GM10248 (cell line): ENCODE measurements around the gene CD96.

ENCODE experiments used
- CTCF ChIA-PET: fragments of 300-600 bp; sonication (Branson Sonifier 250); formaldehyde crosslinking; extraction: SDS; loops from one replicate; lab custom pipeline; 2021; ENCODE audit warnings: antibody characterized with exemption; lab: Yijun Ruan, JAX
- POLR2A ChIA-PET: fragments of 350-650 bp; sonication (Branson Sonifier 250); formaldehyde crosslinking; extraction: SDS; loops from one replicate; lab custom pipeline; 2020; ENCODE audit warnings: antibody characterized with exemption; lab: Yijun Ruan, JAX
- DNase-seq: peaks from one replicate; pipeline ENCODE4 v3.0.0; 2012; ENCODE audit errors: extremely low spot score
- CTCF ChIP-seq: IDR thresholded peaks from 2 replicates; pipeline ENCODE4 v1.5.1; 2012; ENCODE audit warnings: mild to moderate bottlenecking, low read depth; ENCODE audit errors: extremely low read depth, missing control alignments, control extremely low read depth

CD96 gene

GRCh38 chr3:111653766-111654165 is 111.8 kb downstream of the CD96 start:
- no peak for DNase-seq
- CTCF ChIA-PET: interaction anchor here (0.6 to 4.1 kb wide), 2 partner anchors 13 to 1312 kb away, joined by 3 to 23 read pairs; no protein-coding TSS in a partner anchor
- TF ChIP-seq CTCF: no peak
- POLR2A ChIA-PET: no interaction called here

DNA sequence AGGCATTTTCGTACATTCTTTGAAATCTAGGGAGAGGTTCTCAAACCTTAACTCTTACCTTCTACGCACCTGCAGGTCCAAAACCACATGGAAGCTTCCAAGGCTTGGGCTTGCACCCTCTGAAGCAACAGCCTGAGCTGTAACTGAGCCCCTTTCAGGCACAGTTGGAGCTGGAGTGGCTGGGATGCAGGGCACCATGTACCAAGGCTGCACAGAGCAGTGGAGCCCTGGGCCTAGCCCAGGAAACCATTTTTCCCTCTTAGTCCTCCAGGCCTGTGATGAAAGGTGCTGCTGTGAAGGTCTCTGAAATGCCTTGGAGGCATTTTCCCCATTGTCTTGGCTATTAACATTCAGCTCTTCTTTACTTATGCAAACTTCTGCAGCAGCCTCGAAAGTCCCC is 120.0 kb downstream of the CD96 start:
- TF ChIP-seq CTCF: no peak
- CTCF ChIA-PET: no interaction called here
- POLR2A ChIA-PET: no interaction called here
- no peak for DNase-seq

DNA sequence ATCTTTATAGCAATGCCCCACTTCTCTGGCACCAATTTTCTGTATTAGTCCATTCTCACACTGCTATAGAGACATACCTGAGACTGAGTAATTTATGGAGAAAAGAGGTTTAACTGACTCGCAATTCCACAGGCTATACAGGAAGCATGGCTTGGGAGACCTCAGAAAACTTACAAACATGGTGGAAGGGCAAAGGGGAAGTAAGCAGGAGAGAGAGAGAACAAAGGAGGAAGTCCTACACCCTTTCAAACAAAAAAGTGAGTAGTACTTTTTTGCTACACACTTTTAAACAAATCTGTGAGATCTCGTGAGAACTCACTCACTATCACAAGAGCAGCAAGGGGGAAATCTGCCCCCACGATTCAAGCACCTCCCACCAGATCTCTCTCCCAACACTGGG is 120.9 kb downstream of the CD96 start:
- TF ChIP-seq CTCF: no peak
- DNase-seq: no peak
- POLR2A ChIA-PET: no interaction called here
- CTCF ChIA-PET: no interaction called here

DNA sequence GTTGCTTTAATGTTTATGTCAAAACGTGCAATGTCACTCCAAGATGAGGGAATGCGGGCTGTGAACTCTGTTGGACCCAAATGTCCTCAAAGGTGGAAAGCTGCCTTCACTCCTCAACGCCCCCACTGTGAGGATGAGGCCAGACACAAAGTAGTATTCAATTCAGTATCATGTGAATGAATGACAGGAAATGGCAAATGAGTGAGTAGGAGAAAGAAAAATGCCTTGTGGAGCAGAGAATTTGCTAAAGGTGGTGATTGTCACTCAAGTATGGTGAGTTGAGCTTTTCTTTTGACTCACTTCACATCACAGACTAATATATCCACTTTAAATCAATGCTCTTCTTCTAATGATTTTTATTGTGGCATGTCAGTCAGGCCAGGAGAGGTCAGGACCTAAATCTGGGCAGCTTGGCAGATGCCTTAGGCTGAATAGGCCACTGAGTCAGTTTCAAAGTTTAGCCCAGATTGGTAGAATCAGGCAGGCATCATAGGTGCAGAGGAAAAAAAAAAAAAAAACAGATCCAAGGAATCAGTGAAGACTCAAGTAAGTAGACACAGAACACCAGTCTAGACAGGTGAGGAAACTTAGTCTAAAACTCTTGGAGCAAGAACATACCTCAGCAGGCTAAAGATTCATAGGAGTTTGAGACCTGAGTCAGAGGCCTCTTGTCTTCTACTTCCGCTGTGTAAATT is 124.2 kb downstream of the CD96 start:
- DNase-seq: no peak
- ChIA-PET POLR2A (no interaction called here), CTCF (interaction anchor here (1.2 to 4.5 kb wide), 6 partner anchors 12 to 347 kb away, joined by 3 to 26 read pairs (median 8); no protein-coding TSS in a partner anchor)
- TF ChIP-seq CTCF: no peak

DNA sequence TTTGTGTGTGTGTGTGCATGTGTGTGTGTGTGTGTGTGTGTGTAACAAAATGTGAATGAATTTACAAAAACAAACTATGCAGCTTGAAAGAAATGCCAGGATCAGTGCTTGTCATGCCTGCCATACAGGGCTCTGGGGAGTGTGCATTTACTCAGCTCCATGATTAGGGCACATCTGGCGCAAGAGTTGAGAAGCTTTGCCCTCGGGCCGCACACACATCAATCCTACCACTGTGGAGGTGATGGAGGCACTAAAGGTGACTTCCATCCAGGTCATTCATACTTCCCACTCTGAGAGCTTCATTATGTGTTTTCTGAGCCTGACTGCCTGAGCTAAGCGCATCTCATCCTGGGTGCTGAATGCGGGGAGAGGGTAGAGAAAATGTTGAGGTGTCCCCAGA is 125.2 kb downstream of the CD96 start:
- ChIA-PET POLR2A (no interaction called here), CTCF (interaction anchor here (0.8 to 4.5 kb wide), 12 partner anchors 10 to 349 kb away, joined by 3 to 26 read pairs (median 8); no protein-coding TSS in a partner anchor)
- no peak for TF ChIP-seq CTCF
- no peak for DNase-seq

DNA sequence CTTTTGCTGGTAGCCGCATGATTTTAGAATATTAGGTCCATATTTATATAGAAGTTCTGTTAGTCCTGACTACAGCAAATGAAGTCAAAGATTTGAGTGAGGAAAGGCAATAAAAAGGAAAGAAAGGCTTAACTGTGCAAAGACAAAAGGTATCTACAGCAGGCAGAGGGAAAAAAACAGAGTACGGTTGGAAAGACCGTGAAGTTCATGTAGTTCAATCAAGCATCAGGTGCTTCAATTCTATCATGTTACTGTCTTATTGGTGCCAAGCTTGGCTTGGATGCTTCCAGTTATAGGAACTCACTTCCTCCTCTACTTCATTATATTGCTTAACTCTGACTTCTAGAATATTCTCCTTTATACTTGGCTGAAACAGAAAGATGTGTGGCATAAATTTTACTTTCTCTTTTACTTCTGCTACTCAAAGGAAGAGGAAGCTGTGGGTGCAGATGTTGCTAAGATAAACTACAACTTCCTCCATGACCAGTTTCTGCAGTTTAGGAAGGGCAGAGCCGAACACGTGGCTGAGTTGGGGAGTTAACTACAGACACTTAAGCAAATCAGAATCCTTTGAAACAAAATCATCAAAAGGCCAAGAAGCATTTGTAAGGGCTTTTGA is 125.7 kb downstream of the CD96 start:
- POLR2A ChIA-PET: no interaction called here
- DNase-seq: peak; percentile 61
- CTCF ChIA-PET: interaction anchor here (0.8 to 4.5 kb wide), 13 partner anchors 10 to 348 kb away, joined by 3 to 26 read pairs (median 6); no protein-coding TSS in a partner anchor
- TF ChIP-seq CTCF: no peak
